Activated CD4-positive, alpha-beta memory T cell treated with anti-CD3 and anti-CD28 coated beads for 36 hours (primary cell): ENCODE results near the gene CCNYL1. TPM values are rescaled to one million over a fixed set of nuclear protein-coding genes. Genes with fewer than 3 reads are reported as not detected.
A peak's percentile ranks its signal among the peaks of the same experiment; 100 is the strongest.
"Not testable (repeated sequence)": the region's sequence is repeated elsewhere in the genome, so short reads cannot be mapped to it uniquely, and the experiment has no call there.

Experiments used
- CTCF ChIA-PET: fragments of 350-600 bp; sonication (Branson Sonifier 250); formaldehyde crosslinking; loops from one replicate; lab custom pipeline; 2021; ENCODE audit warnings: antibody characterized with exemption, inconsistent platforms; lab: Charles Lee
- POLR2A ChIA-PET: fragments of 350-600 bp; sonication (Branson Sonifier 250); formaldehyde crosslinking; loops from one replicate; lab custom pipeline; 2021; ENCODE audit warnings: antibody characterized with exemption; lab: Charles Lee
- DNase-seq: peaks from one replicate; pipeline ENCODE4 v3.0.0-alpha.2; 2020
- H3K27ac Mint-ChIP-seq: one replicate; pipeline ENCODE4 v1.8.0; 2021; ENCODE audit warnings: mixed read lengths
- H3K27me3 Mint-ChIP-seq: one replicate; pipeline ENCODE4 v1.8.0; 2021; ENCODE audit warnings: mixed read lengths
- H3K36me3 Mint-ChIP-seq: one replicate; pipeline ENCODE4 v1.8.0; 2021; ENCODE audit warnings: mixed read lengths
- H3K4me1 Mint-ChIP-seq: one replicate; pipeline ENCODE4 v1.8.0; 2021; ENCODE audit warnings: low read depth, mixed read lengths
- H3K4me3 Mint-ChIP-seq: one replicate; pipeline ENCODE4 v1.8.0; 2021; ENCODE audit warnings: mild to moderate bottlenecking, mixed read lengths
- H3K9me3 Mint-ChIP-seq: one replicate; pipeline ENCODE4 v1.8.0; 2021; ENCODE audit warnings: mixed read lengths
- intact Hi-C: fragments of 100-400 bp; cut with micrococcal nuclease; formaldehyde crosslinking; loops from one replicate; pipeline ENCODE4 v1.15.1; 2023
- total RNA-seq, 2 experiments: library from RNA; stranded (reverse); gene quantifications; one replicate each; pipeline ENCODE4 v1.2.3, GENCODE V29; 2021

CCNYL1 gene
- total RNA-seq, 2 experiments from 2014 or later: 5.7 to 6.4 TPM

DNA sequence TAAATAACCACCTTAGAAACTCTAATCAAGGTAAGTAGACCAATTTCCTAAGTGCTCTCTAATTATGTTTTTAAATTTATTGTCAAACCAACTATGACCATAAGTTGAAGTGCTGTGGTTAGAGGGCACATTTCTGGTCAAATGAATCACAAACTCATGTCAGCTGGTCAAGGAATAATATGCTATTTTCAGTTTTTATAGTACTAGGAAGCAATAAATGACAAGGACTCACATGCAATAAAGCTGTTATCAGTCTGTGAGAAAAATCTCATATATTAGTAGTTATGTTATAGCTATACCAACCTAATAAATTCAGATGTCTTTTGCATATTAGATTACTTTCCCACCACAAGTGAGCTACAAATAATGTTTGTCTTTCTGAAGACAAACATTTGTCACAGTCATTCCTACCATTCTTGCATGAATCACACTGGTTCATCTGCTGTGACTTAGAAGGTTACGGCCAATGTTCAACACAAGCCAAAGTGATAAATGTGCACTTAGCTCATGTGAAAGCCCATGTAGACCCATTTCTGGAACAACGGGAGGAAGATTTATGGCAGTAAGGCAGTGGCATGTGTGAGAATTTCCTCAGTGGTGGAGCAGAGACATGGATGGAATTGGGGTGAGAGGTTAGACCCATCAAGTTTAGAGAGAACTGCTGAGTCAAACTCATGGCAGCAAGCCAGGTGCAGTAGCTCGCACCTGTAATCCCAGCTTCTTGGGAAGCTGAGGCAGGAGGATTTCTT is 27.4 kb upstream of the CCNYL1 start:
- H3K4me1 Mint-ChIP-seq: peaks cover 17% of the 10 kb centered on the region
- intact Hi-C loops: no loop called here
- POLR2A ChIA-PET: no interaction called here
- no peak for DNase-seq
- CTCF ChIA-PET: interaction anchor here (0.6 to 1.5 kb wide), 4 partner anchors 8 to 356 kb away, joined by 3 to 5 read pairs (median 3); no protein-coding TSS in a partner anchor
- no peaks in the 10 kb centered on the region for H3K36me3 Mint-ChIP-seq
- H3K27me3 Mint-ChIP-seq: peaks cover 15% of the 10 kb centered on the region
- peak overlapping the region; percentile 3 for H3K27ac Mint-ChIP-seq
- H3K9me3 Mint-ChIP-seq: no peaks in the 10 kb centered on the region
- H3K4me3 Mint-ChIP-seq: no peak overlapping the region

DNA sequence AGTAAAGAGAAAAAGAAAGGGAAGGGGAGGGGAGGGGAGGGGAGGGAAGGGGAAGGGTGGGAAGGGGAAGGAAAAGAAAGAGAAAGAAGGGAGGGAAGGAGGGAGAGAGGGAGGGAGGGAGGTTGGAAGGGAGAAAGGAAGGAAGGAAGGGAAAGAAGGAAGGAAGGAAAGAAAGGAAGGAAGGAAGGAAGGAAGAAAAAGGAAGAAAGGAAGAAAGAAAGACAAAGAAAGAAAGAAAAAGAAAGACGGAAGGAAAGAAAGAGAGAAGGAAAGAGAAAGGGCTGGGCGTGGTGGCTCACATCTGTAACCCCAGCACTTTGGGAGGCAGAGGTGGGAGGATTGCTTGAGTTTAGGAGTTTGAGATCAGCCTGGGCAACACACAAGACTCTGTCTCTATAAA is 24.6 kb upstream of the CCNYL1 start:
- Mint-ChIP-seq H3K27me3 (peaks cover 5% of the 10 kb centered on the region), H3K36me3 (no peaks in the 10 kb centered on the region), H3K4me1 (peaks cover 17% of the 10 kb centered on the region), H3K4me3 (no peak overlapping the region), H3K27ac (no peak overlapping the region), H3K9me3 (no peaks in the 10 kb centered on the region)
- CTCF ChIA-PET: no interaction called here
- POLR2A ChIA-PET: no interaction called here
- DNase-seq: no peak
- intact Hi-C loops: loop anchor here (5.0 kb wide), 1 partner anchor 35 kb away; no protein-coding TSS in a partner anchor

DNA sequence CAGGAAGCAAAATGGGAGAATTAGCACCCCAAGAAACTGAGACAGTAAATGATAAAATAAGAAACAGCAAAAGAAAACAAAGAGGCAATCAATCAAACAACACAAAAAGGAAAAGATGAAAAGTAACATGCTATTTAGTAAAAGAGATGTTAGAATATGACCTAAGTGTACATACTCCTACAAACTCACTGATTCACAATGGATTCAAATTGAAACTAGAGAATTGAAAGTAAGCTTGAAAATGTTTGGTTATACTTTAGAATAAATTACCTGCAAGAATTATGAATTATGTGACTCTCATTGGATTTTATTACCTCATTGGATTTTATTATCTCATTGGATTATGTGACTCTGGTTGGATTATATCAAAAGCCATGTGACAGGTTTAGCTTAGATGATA is 22.8 kb upstream of the CCNYL1 start:
- Mint-ChIP-seq H3K27ac (no peak overlapping the region), H3K4me3 (no peak overlapping the region), H3K9me3 (no peaks in the 10 kb centered on the region), H3K27me3 (peaks cover 1% of the 10 kb centered on the region), H3K4me1 (peaks cover 12% of the 10 kb centered on the region), H3K36me3 (no peaks in the 10 kb centered on the region)
- CTCF ChIA-PET: interaction anchor here (0.8 to 1.1 kb wide), 3 partner anchors 57 to 352 kb away, joined by 3 to 4 read pairs (median 3); no protein-coding TSS in a partner anchor
- intact Hi-C loops: loop anchor here (1.0 to 5.0 kb wide), 2 partner anchors 19 to 34 kb away; no protein-coding TSS in a partner anchor
- POLR2A ChIA-PET: interaction anchor here (1.0 kb wide), 1 partner anchor 62 kb away, joined by 3 read pairs; no protein-coding TSS in a partner anchor
- no peak for DNase-seq

DNA sequence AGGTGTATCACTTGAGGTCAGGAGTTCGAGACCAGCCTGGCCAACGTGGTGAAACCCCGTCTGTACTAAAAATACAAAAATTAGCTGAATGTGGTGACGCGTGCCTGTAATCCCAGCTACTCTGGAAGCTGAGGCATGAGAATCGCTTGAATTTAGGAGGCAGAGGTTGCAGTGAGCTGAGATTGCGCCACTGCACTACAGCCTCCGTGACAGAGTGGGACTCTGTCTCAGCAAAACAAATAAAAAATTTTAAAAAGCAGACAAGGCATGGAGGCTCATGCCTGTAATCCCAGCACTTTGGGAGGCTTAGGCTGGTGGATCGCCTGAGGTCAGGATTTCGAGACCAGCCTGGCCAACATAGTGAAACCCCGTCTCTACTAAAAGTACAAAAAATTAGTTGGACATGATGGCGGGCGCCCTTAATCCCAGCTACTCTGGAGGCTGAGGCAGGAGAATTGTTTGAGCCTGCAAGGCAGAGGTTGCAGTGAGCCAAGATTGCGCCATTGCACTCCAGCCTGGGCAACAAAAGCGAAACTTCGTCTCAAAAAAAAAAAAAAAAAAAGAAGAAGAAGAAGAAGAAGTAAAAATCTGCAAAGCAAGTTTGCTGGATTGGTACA is 20.5 kb upstream of the CCNYL1 start:
- DNase-seq, H3K9me3 Mint-ChIP-seq, H3K27ac Mint-ChIP-seq, H3K36me3 Mint-ChIP-seq, H3K4me3 Mint-ChIP-seq, H3K27me3 Mint-ChIP-seq, POLR2A ChIA-PET, H3K4me1 Mint-ChIP-seq, intact Hi-C loops: not testable (repeated sequence)
- CTCF ChIA-PET: interaction anchor here (1.5 to 2.4 kb wide), 2 partner anchors 16 to 350 kb away, joined by 4 to 10 read pairs; no protein-coding TSS in a partner anchor

DNA sequence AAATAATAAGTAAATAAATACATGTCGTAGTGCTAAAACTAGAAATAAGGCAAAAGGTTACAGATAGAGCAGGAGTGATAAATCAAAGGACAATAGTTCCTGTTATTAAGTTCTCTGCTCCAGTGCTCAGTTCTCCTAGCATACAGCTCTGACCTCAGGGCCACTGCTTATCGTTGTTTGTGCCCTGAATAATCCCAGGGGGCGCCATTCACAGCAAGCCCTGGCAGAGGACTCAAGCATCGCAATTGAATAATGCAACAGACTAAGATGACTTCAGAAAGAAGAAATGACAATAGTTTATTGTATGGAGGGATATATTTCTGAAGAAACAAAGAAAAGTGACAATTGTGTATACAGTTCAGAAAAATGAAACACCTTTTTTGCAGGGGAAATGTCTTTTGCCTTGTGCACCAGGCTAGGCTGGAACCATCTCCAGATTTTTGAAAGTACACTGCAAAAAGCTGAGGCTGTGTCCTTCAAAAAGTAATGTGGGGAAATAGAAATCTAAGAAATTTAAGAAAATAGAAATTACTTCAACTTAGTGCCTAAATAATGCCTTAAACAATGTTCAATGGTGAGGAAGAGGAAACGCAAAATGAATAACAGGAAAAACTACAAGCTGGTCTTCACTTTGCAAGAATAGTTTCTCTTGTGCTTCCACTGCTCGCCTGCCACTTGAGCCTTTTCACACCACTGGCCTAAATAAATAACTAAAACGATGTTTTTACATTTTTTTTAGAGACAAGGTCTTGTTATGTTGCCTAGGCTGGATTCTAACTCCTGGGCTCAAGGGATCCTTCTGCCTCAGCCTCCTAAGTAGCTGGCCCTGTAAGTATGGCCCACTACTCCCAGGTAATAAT is 19.0 kb upstream of the CCNYL1 start:
- DNase-seq: peak; percentile 54
- Mint-ChIP-seq H3K36me3 (no peaks in the 10 kb centered on the region), H3K4me3 (no peak overlapping the region), H3K27ac (no peak overlapping the region), H3K4me1 (peaks cover 7% of the 10 kb centered on the region), H3K9me3 (no peaks in the 10 kb centered on the region), H3K27me3 (peaks cover 1% of the 10 kb centered on the region)
- intact Hi-C loops: loop anchor here (1.0 kb wide), 1 partner anchor 348 kb away; no protein-coding TSS in a partner anchor
- ChIA-PET CTCF (interaction anchor here (0.5 to 2.4 kb wide), 12 partner anchors 8 to 379 kb away, joined by 3 to 10 read pairs (median 3); partner anchors contain the start of genes CCNYL1 and METTL21A), POLR2A (no interaction called here)

DNA sequence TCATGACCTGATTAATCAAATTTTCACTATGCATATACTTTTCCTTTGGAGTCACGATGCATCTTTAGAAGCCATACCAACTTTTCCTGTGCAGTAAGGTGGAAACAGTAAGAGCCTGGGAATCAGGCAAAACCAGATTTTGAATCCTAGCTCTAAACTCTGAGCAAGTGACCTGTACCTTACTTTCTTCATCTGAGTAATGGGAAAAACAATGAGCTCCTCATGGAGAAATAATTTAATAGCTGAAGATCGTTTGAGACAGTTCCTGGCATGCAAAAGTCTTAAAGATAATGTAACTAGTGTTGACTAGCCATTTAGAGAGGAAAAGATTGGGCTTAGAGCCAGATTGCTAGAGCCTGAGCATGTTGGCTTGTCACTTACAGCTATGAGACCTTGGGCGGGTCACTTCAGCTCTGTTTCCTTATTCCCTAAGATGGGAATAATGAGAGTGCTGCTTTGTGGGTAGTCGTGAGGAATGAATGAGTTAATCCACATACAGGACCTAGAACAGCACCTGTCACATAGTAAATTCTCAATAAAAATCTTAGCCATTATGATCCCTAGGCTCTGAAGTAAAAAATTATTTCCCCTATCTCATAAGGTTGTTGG is 17.7 kb upstream of the CCNYL1 start:
- intact Hi-C loops: no loop called here
- ChIA-PET CTCF (interaction anchor here (0.9 to 1.9 kb wide), 5 partner anchors 11 to 347 kb away, joined by 3 to 6 read pairs (median 3); no protein-coding TSS in a partner anchor), POLR2A (no interaction called here)
- Mint-ChIP-seq H3K9me3 (no peaks in the 10 kb centered on the region), H3K27ac (no peak overlapping the region), H3K27me3 (no peaks in the 10 kb centered on the region), H3K4me3 (no peak overlapping the region), H3K36me3 (no peaks in the 10 kb centered on the region), H3K4me1 (peaks cover under 1% of the 10 kb centered on the region)
- no peak for DNase-seq

DNA sequence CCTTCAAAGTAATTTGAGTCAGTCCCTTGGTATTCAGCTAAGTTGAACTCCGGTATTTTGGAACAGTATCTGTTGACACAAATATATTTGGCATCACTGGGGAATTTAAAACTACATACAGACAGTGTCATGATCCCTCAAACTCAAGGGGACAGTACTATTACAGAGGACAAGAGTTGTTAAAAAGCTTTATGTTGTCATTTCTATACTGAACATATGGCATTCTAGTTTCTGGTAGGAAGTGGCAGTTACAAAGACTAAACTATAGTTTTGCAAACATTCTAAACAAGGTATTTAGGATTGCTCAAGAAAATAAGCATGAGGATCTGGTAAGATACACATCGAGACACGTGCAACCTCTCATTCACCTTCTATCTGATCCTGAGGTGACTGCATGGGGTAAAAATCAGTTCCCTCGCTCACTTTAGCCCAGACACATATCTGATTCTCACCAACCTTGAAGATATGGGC is 16.6 kb upstream of the CCNYL1 start:
- H3K27me3 Mint-ChIP-seq: no peaks in the 10 kb centered on the region
- H3K9me3 Mint-ChIP-seq: no peaks in the 10 kb centered on the region
- H3K27ac Mint-ChIP-seq: no peak overlapping the region
- no peaks in the 10 kb centered on the region for H3K36me3 Mint-ChIP-seq
- POLR2A ChIA-PET: no interaction called here
- DNase-seq: no peak
- no peaks in the 10 kb centered on the region for H3K4me1 Mint-ChIP-seq
- CTCF ChIA-PET: no interaction called here
- intact Hi-C loops: no loop called here
- no peak overlapping the region for H3K4me3 Mint-ChIP-seq

DNA sequence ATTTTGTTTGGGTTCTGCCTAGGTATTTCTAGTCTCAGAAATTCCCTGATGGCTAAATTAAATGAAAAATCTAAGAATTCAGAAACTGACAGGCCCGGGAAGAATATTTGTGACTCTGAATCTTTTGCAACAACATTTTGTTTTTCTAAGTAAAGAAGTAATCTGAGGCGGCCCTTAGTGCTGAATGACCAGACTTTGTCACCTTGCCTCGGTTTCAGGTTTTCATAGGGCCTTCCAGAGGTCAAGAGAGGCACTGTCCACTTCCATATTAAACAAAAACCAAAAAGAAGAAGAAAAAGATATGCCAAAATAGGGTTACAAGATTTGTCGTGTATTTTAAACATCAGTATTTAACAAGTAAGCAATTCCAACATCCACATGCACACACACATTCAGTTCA is 16.1 kb upstream of the CCNYL1 start:
- no peak for DNase-seq
- intact Hi-C loops: no loop called here
- H3K36me3 Mint-ChIP-seq: no peaks in the 10 kb centered on the region
- POLR2A ChIA-PET: interaction anchor here (0.6 kb wide), 1 partner anchor 70 kb away, joined by 4 read pairs; no protein-coding TSS in a partner anchor
- H3K4me1 Mint-ChIP-seq: no peaks in the 10 kb centered on the region
- no peaks in the 10 kb centered on the region for H3K9me3 Mint-ChIP-seq
- no peak overlapping the region for H3K4me3 Mint-ChIP-seq
- no peak overlapping the region for H3K27ac Mint-ChIP-seq
- CTCF ChIA-PET: no interaction called here
- no peaks in the 10 kb centered on the region for H3K27me3 Mint-ChIP-seq

DNA sequence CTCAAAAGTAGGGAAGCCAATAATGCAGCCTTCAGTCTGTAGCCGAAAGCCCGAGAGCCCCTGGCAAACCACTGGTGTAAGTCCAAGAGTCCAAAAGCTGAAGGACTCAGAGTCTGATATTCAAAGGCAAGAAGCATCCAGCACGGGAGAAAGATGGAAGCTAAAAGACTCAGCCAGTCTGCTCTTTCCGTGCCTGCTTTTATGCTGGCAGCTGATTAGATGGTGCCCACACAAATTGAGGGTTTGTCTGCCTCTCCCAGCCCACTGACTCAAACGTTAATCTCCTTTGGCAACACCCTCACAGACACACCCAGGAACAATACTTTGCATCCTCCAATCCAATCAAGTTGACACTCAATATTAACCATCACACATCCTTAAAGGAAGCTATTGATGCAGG is 14.5 kb upstream of the CCNYL1 start:
- H3K4me1 Mint-ChIP-seq, DNase-seq, H3K27ac Mint-ChIP-seq, intact Hi-C loops, POLR2A ChIA-PET, H3K36me3 Mint-ChIP-seq, H3K4me3 Mint-ChIP-seq, CTCF ChIA-PET, H3K27me3 Mint-ChIP-seq, H3K9me3 Mint-ChIP-seq: not testable (repeated sequence)

DNA sequence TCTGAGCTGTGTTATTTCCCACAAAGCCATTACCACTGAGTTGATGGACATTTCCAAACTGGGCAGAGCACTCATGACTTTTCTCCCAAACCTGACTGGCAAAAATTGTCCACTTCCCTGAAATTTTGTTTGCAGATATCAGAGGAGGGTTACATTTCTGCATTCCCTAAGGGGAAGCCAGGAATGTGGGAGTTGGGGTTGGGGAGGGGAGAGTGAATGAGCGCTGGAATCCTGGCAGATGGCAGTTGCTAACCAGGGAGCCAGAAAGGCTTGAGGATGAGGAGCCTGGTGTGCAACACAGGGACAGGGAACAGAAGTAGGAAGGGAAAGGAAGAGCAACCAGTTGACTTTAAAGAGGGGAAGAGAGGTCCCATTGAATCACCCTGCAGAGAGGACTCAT is 14.0 kb upstream of the CCNYL1 start:
- Mint-ChIP-seq H3K4me3 (no peak overlapping the region), H3K27ac (no peak overlapping the region), H3K27me3 (no peaks in the 10 kb centered on the region), H3K4me1 (no peaks in the 10 kb centered on the region), H3K9me3 (no peaks in the 10 kb centered on the region), H3K36me3 (no peaks in the 10 kb centered on the region)
- ChIA-PET CTCF (no interaction called here), POLR2A (no interaction called here)
- intact Hi-C loops: no loop called here
- no peak for DNase-seq

DNA sequence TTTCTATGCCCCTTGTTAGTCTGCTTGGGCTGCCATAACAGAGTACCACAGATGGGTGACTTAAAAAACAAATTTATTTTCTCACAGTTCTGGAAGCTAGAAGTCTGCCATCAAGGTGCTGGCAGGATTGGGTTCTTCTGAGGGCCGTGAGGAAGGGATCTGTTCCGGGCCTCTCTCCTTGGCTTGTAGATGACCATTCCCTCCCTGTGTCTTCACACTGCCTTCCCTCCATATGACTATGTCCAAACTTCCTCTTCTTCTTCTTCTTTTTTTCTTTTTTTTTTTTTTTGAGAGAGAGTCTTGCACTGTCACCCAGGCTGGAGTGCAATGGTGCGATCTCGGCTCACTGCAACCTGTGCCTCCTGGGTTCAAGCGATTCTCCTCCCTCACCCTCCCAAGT is 13.1 kb upstream of the CCNYL1 start:
- ChIA-PET CTCF (no interaction called here), POLR2A (no interaction called here)
- H3K4me1 Mint-ChIP-seq: no peaks in the 10 kb centered on the region
- no peaks in the 10 kb centered on the region for H3K9me3 Mint-ChIP-seq
- no peak overlapping the region for H3K4me3 Mint-ChIP-seq
- H3K27ac Mint-ChIP-seq: no peak overlapping the region
- no peaks in the 10 kb centered on the region for H3K27me3 Mint-ChIP-seq
- DNase-seq: no peak
- H3K36me3 Mint-ChIP-seq: no peaks in the 10 kb centered on the region
- intact Hi-C loops: no loop called here
